Skin epidermis (tissue), 12 donors: ENCODE data around the gene PTPRN2.

Experiments
- H3K27ac ChIP-seq, 21 experiments: fragments of 200-600 bp; sonication (generic) in 11 of 21; one replicate each; pipeline ENCODE4 v1.5.0; 2020; ENCODE audit warnings: mild to moderate bottlenecking in 3 of 21, inconsistent platforms in 2 of 21, moderate library complexity in 2 of 21
- H3K4me3 ChIP-seq, 7 experiments: fragments of 200-600 bp; sonication (generic) in 2 of 7; one replicate each; pipeline ENCODE4 v1.5.0; 2020; ENCODE audit warnings: inconsistent platforms in 2 of 7, mild to moderate bottlenecking in 2 of 7, moderate library complexity in 1 of 7

The PTPRN2 gene

GRCh38 chr7:158066085-158066484 is 521.5 kb downstream of the PTPRN2 start:
- H3K4me3 ChIP-seq, result no peak overlapping the region
- H3K27ac ChIP-seq, result no peak overlapping the region

- no peak overlapping the region for H3K27ac ChIP-seq
- no peak overlapping the region for H3K4me3 ChIP-seq
These were observed 522.3 kb downstream of the PTPRN2 start for GRCh38 chr7:158065340-158065739.

- no peak overlapping the region for H3K4me3 ChIP-seq
These were observed 523.0 kb downstream of the PTPRN2 start for GRCh38 chr7:158064631-158065030.

GRCh38 chr7:158063850-158064610 is 523.6 kb downstream of the PTPRN2 start:
- Histone ChIP-seq H3K4me3 (no peak overlapping the region), H3K27ac (no peak overlapping the region)

More at GRCh38 chr7:158064631-158065030, 523.0 kb downstream of the PTPRN2 start:
- H3K27ac ChIP-seq, result no peak overlapping the region

- H3K27ac ChIP-seq, result no peak overlapping the region
- H3K4me3 ChIP-seq, result no peak overlapping the region
These were observed 525.0 kb downstream of the PTPRN2 start for GRCh38 chr7:158062661-158063060.

GRCh38 chr7:158061884-158062656 is 525.6 kb downstream of the PTPRN2 start:
- Histone ChIP-seq H3K27ac (no peak overlapping the region), H3K4me3 (no peak overlapping the region)

GRCh38 chr7:158061026-158061630 is 526.5 kb downstream of the PTPRN2 start:
- Histone ChIP-seq H3K4me3 (no peak overlapping the region), H3K27ac (no peak overlapping the region)

GRCh38 chr7:158060216-158060615 is 527.4 kb downstream of the PTPRN2 start:
- Histone ChIP-seq H3K4me3 (no peak overlapping the region), H3K27ac (no peak overlapping the region)

GRCh38 chr7:158057446-158057845 is 530.2 kb downstream of the PTPRN2 start:
- Histone ChIP-seq H3K27ac (no peak overlapping the region), H3K4me3 (no peak overlapping the region)

GRCh38 chr7:158056761-158057160 is 530.9 kb downstream of the PTPRN2 start:
- Histone ChIP-seq H3K4me3 (no peak overlapping the region), H3K27ac (no peak overlapping the region)

- no peak overlapping the region for H3K27ac ChIP-seq
- H3K4me3 ChIP-seq, result no peak overlapping the region
These were observed 531.7 kb downstream of the PTPRN2 start for GRCh38 chr7:158055726-158056510.

GRCh38 chr7:158054611-158055010 is 533.0 kb downstream of the PTPRN2 start:
- no peak overlapping the region for H3K27ac ChIP-seq

GRCh38 chr7:158054081-158054480 is 533.5 kb downstream of the PTPRN2 start:
- H3K4me3 ChIP-seq, result no peak overlapping the region
- no peak overlapping the region for H3K27ac ChIP-seq

More at GRCh38 chr7:158054611-158055010, 533.0 kb downstream of the PTPRN2 start:
- no peak overlapping the region for H3K4me3 ChIP-seq

- Histone ChIP-seq H3K4me3 (no peak overlapping the region), H3K27ac (no peak overlapping the region)
These were observed 534.3 kb downstream of the PTPRN2 start for GRCh38 chr7:158053183-158053915.

- H3K27ac ChIP-seq, result no peak overlapping the region
- H3K4me3 ChIP-seq, result no peak overlapping the region
These were observed 535.1 kb downstream of the PTPRN2 start for GRCh38 chr7:158052381-158053060.

GRCh38 chr7:158051776-158052175 is 535.8 kb downstream of the PTPRN2 start:
- H3K27ac ChIP-seq, result no peak overlapping the region
- H3K4me3 ChIP-seq, result no peak overlapping the region

GRCh38 chr7:158050978-158051651 is 536.5 kb downstream of the PTPRN2 start:
- Histone ChIP-seq H3K27ac (no peak overlapping the region), H3K4me3 (no peak overlapping the region)

- Histone ChIP-seq H3K27ac (no peak overlapping the region), H3K4me3 (no peak overlapping the region)
These were observed 537.1 kb downstream of the PTPRN2 start for GRCh38 chr7:158050441-158050977.
